ENCODE data around the gene REC114. TPM values are rescaled to one million over a fixed set of nuclear protein-coding genes. Genes with fewer than 3 reads are reported as not detected.

REC114 gene
- total and polyA plus RNA-seq, 9 of the 15 experiments (the other 6 are each of a cell fraction or from before 2014, with no cell fraction given), result 0.07 to 0.24 TPM; not detected in 7

GRCh38 chr15:73571346-73571745, 128.4 kb downstream of the REC114 start:
- Histone ChIP-seq H4K20me1 (replicated peaks; ENCODE audit: control insufficient read depth, insufficient read depth, low read length) (no peaks in the 10 kb centered on the region), H2AFZ (ENCODE audit: low read depth, low read length) (no peak overlapping the region), H3K9ac (ENCODE audit: insufficient read depth in 1 of 2, low read depth in 2 of 2, low read length in 2 of 2) (no peak overlapping the region), H3K4me3 (no peak overlapping the region), H3K36me3 (ENCODE audit: control insufficient read depth, insufficient read depth, low read length) (peaks cover 68% of the 10 kb centered on the region; the same call in 2 of the 3 replicates), H3K9me3 (replicated peaks; ENCODE audit: control insufficient read depth, insufficient read depth, low read depth, low read length) (no peaks in the 10 kb centered on the region), H3K4me2 (ENCODE audit: insufficient read depth, low read length) (no peak overlapping the region), H3K4me1 (replicated peaks in 1 of 2; ENCODE audit: control insufficient read depth in 2 of 2, insufficient read depth in 2 of 2, low read length in 2 of 2) (no peaks in the 10 kb centered on the region), H3K27me3 (ENCODE audit: control insufficient read depth in 2 of 2, insufficient read depth in 2 of 2, low read length in 2 of 2) (no peaks in the 10 kb centered on the region), H3K9me1 (ENCODE audit: control insufficient read depth, insufficient read depth, low read length) (no peaks in the 10 kb centered on the region), H3K79me2 (ENCODE audit: control insufficient read depth, insufficient read depth, low read length) (no peaks in the 10 kb centered on the region), H3K27ac (ENCODE audit: extremely low read depth, low read depth, low read length) (no peak overlapping the region)
- in situ Hi-C loops (cut with MboI), result no loop called here
- no peak for DNase-seq (ENCODE audit: extremely low read depth in 1 of 4, low spot score in 3 of 4)
- WGBS (ENCODE audit: insufficient coverage, low coverage, missing lambda C conversion rate), result 93% methylated on average over 5 of the region's 5 CpGs
- intact Hi-C loops (cut with micrococcal nuclease), result no loop called here
- no TSS peak for BruUV-seq (replicated peaks)
- TF ChIP-seq ATF4 (CRISPR knock-in tag; IDR thresholded peaks at IDR 0.05), result no peak
- TF ChIP-seq ZNF263 (CRISPR knock-in tag; IDR thresholded peaks at IDR 0.05; ENCODE audit: borderline replicate concordance), result peak; percentile 32; the same call in 1 of the 2 replicates
- ChIA-PET POLR2A (interaction anchor here (0.5 to 1.0 kb wide), 2 partner anchors 11 to 110 kb away, joined by 3 read pairs; no protein-coding TSS in a partner anchor), CTCF (ENCODE audit: low intra/inter-chr PET ratio) (no interaction called here)
- no peak for ATAC-seq
- FAIRE-seq, result no peak

GRCh38 chr15:73572296-73572695, 129.3 kb downstream of the REC114 start:
- no peak overlapping the region for H3K4me2 ChIP-seq (ENCODE audit: insufficient read depth, low read length)
- in situ Hi-C loops (cut with MboI) (no loop called here), intact Hi-C loops (cut with micrococcal nuclease) (no loop called here)
- no peak overlapping the region for H3K4me3 ChIP-seq
- H3K4me1 ChIP-seq (replicated peaks in 1 of 2; ENCODE audit: control insufficient read depth in 2 of 2, insufficient read depth in 2 of 2, low read length in 2 of 2), result no peaks in the 10 kb centered on the region
- no peak for ATAC-seq
- no peak for DNase-seq (ENCODE audit: extremely low read depth in 1 of 4, low spot score in 3 of 4)
- no peak overlapping the region for H3K9ac ChIP-seq (ENCODE audit: insufficient read depth in 1 of 2, low read depth in 2 of 2, low read length in 2 of 2)
- H4K20me1 ChIP-seq (replicated peaks; ENCODE audit: control insufficient read depth, insufficient read depth, low read length), result no peaks in the 10 kb centered on the region
- H3K9me3 ChIP-seq (replicated peaks; ENCODE audit: control insufficient read depth, insufficient read depth, low read depth, low read length), result no peaks in the 10 kb centered on the region
- no peak for FAIRE-seq
- POLR2A ChIA-PET, result no interaction called here
- no peaks in the 10 kb centered on the region for H3K9me1 ChIP-seq (ENCODE audit: control insufficient read depth, insufficient read depth, low read length)
- CTCF ChIA-PET (ENCODE audit: low intra/inter-chr PET ratio), result no interaction called here
- H3K27ac ChIP-seq (ENCODE audit: extremely low read depth, low read depth, low read length), result no peak overlapping the region
- H2AFZ ChIP-seq (ENCODE audit: low read depth, low read length), result no peak overlapping the region
- no TSS peak for BruUV-seq (replicated peaks)
- no peaks in the 10 kb centered on the region for H3K79me2 ChIP-seq (ENCODE audit: control insufficient read depth, insufficient read depth, low read length)
- peaks cover 66% of the 10 kb centered on the region; the same call in 2 of the 3 replicates for H3K36me3 ChIP-seq (ENCODE audit: control insufficient read depth, insufficient read depth, low read length)
- WGBS (ENCODE audit: insufficient coverage, low coverage, missing lambda C conversion rate), result 83% methylated on average over 5 of the region's 5 CpGs
- H3K27me3 ChIP-seq (ENCODE audit: control insufficient read depth in 2 of 2, insufficient read depth in 2 of 2, low read length in 2 of 2), result no peaks in the 10 kb centered on the region
- no peak for TF ChIP-seq CEBPB (tag; IDR thresholded peaks at IDR 0.05)
- TF ChIP-seq ZNF140 (CRISPR knock-in tag; IDR thresholded peaks at IDR 0.05), result no peak
- no peak for TF ChIP-seq SMARCA5 (IDR thresholded peaks at IDR 0.05)
- TF ChIP-seq ZNF551 (CRISPR knock-in tag; IDR thresholded peaks at IDR 0.05), result no peak
- no peak for TF ChIP-seq FOXJ2 (tag; IDR thresholded peaks at IDR 0.05)
- no peak for TF ChIP-seq SMAD1 (IDR thresholded peaks at IDR 0.05; ENCODE audit: low read depth, low read length, partially characterized antibody)
- TF ChIP-seq TSHZ1 (CRISPR knock-in tag; IDR thresholded peaks at IDR 0.05), result no peak
- TF ChIP-seq KLF6 (CRISPR knock-in tag; IDR thresholded peaks at IDR 0.05; ENCODE audit: borderline replicate concordance), result no peak

All from K562 (cell line).